K562 (cell line): ENCODE measurements around the gene CFAP410. TPM values are rescaled to one million over a fixed set of nuclear protein-coding genes. Genes with fewer than 3 reads are reported as not detected.

ENCODE experiments used
- ATAC-seq: fragments of 200-7000 bp; cut with Tn5 transposase; 3 replicates; pipeline ENCODE4 v1.9.1; 2020; ENCODE audit warnings: moderate library complexity
- BruUV-seq: library from RNA; stranded (reverse); fragments of 400-500 nt; replicated peaks from 2 replicates; lab custom pipeline; 2021; lab: Mats Ljungman, UMichigan
- CTCF ChIA-PET: fragments of 300-600 bp; formaldehyde crosslinking; extraction: SDS; loops from one replicate; lab custom pipeline; 2021; ENCODE audit warnings: low intra/inter-chr PET ratio; lab: Yijun Ruan, JAX
- POLR2A ChIA-PET: fragments of 300-600, 350-650 bp; sonication (Branson Sonifier 250); formaldehyde crosslinking; extraction: SDS; loops from one replicate; lab custom pipeline; 2021; ENCODE audit warnings: antibody characterized with exemption, inconsistent platforms; lab: Yijun Ruan, JAX
- DNase-seq, 4 experiments: peaks; one replicate each; pipeline versions ENCODE4 v3.0.0 to v3.0.0-alpha.2; 2011 to 2018; ENCODE audit warnings: low spot score in 3 of 4, mixed read lengths in 3 of 4; ENCODE audit errors: extremely low read depth in 1 of 4
- FAIRE-seq: peaks from 2 replicates; lab custom pipeline; 2011; peaks lifted over from hg19 to GRCh38; lab: Jason Lieb, UNC
- H2AFZ ChIP-seq: 2 replicates; pipeline ENCODE4 v1.6.0; 2011; ENCODE audit warnings: low read depth, low read length, control low read depth, inconsistent platforms
- H3K27ac ChIP-seq: fragments of 200-600 bp; 3 replicates; pipeline ENCODE4 v1.8.0; 2011; ENCODE audit warnings: low read depth, mild to moderate bottlenecking, control low read depth, inconsistent platforms, low read length, moderate library complexity, mixed read lengths; ENCODE audit errors: extremely low read depth
- H3K27me3 ChIP-seq, 2 experiments: fragments of 300-600 bp in 1 of 2; 2 replicates in 1 of 2; 3 replicates in 1 of 2; pipeline versions ENCODE4 v1.6.0 to v1.8.0; 2011; ENCODE audit warnings: inconsistent platforms in 2 of 2, low read length in 2 of 2, mild to moderate bottlenecking in 1 of 2, mixed read lengths in 1 of 2, moderate library complexity in 1 of 2; ENCODE audit not compliant: control insufficient read depth in 2 of 2, insufficient read depth in 2 of 2
- H3K36me3 ChIP-seq: fragments of 300-600 bp; 3 replicates; pipeline ENCODE4 v1.8.0; 2011; ENCODE audit warnings: mild to moderate bottlenecking, low read length, inconsistent platforms; ENCODE audit not compliant: control insufficient read depth, insufficient read depth
- H3K4me1 ChIP-seq, 2 experiments: fragments of 200-600 bp in 1 of 2; replicated peaks in 1 of 2; 2 replicates in 1 of 2; 3 replicates in 1 of 2; pipeline versions ENCODE4 v1.5.1 to v1.8.0; 2011; ENCODE audit warnings: inconsistent platforms in 2 of 2, low read length in 2 of 2, mild to moderate bottlenecking in 1 of 2, mixed read lengths in 1 of 2, moderate library complexity in 1 of 2; ENCODE audit not compliant: control insufficient read depth in 2 of 2, insufficient read depth in 2 of 2
- H3K4me2 ChIP-seq: 2 replicates; pipeline ENCODE4 v1.6.1; 2011; ENCODE audit warnings: low read length, control low read depth, inconsistent platforms, mixed read lengths; ENCODE audit not compliant: insufficient read depth
- H3K4me3 ChIP-seq: fragments of 200-600 bp; sonication (generic), shearing (Covaris generic); 2 replicates; pipeline ENCODE4 v1.5.1; 2016; ENCODE audit warnings: control low read depth, inconsistent platforms
- H3K79me2 ChIP-seq: fragments of 200-600 bp; 3 replicates; pipeline ENCODE4 v1.8.0; 2011; ENCODE audit warnings: low read length, inconsistent platforms; ENCODE audit not compliant: control insufficient read depth, insufficient read depth
- H3K9ac ChIP-seq, 2 experiments: 2 replicates each; pipeline versions ENCODE4 v1.6.0 to v1.6.1; 2011; ENCODE audit warnings: low read depth in 2 of 2, low read length in 2 of 2, control low read depth in 1 of 2, inconsistent platforms in 1 of 2, mild to moderate bottlenecking in 1 of 2, mixed read lengths in 1 of 2; ENCODE audit not compliant: insufficient read depth in 1 of 2
- H3K9me1 ChIP-seq: one replicate; pipeline ENCODE4 v1.6.0; 2011; ENCODE audit warnings: inconsistent platforms, mild to moderate bottlenecking, low read length, moderate library complexity; ENCODE audit not compliant: control insufficient read depth, insufficient read depth
- H3K9me3 ChIP-seq: replicated peaks from 2 replicates; pipeline ENCODE4 v1.5.1; 2011; ENCODE audit warnings: low read depth, low read length, inconsistent platforms; ENCODE audit not compliant: control insufficient read depth, insufficient read depth
- H4K20me1 ChIP-seq: replicated peaks from 2 replicates; pipeline ENCODE4 v1.6.1; 2011; ENCODE audit warnings: low read length, inconsistent platforms, mixed read lengths; ENCODE audit not compliant: control insufficient read depth, insufficient read depth
- CEBPG ChIP-seq, 3 experiments: fragments of 200-800 bp in 1 of 3; sonication (Bioruptor generic) in 1 of 3; sonication (generic) in 1 of 3; formaldehyde crosslinking in 1 of 3; IDR thresholded peaks in 2 of 3; conservative IDR thresholded peaks in 1 of 3; 2 replicates each; pipeline versions ENCODE4 v1.6.1 to v1.8.0; 2016 to 2022; ENCODE audit warnings: missing compliant biosample characterization in 2 of 3, missing genetic modification characterization in 2 of 3, mild to moderate bottlenecking in 1 of 3, missing genetic modification reagents in 1 of 3
- CHD1 ChIP-seq: fragments of 200-600 bp; sonication (generic); IDR thresholded peaks from one replicate; pipeline ENCODE4 v1.6.1; 2012; ENCODE audit warnings: mild to moderate bottlenecking, moderate library complexity, low read length, inconsistent platforms
- CLOCK ChIP-seq: fragments of 250-450 bp; sonication (Bioruptor Pico); IDR thresholded peaks from 2 replicates; pipeline ENCODE4 v1.4.0; 2020; ENCODE audit warnings: mild to moderate bottlenecking, moderate library complexity, borderline replicate concordance
- ILF3 ChIP-seq: fragments of 450-650 bp; IDR thresholded peaks from 2 replicates; pipeline ENCODE4 v1.6.1; 2018; ENCODE audit warnings: antibody characterized with exemption, mild to moderate bottlenecking, moderate library complexity, borderline replicate concordance
- JUND ChIP-seq, 2 experiments: IDR thresholded peaks; 2 replicates in 1 of 2; 3 replicates in 1 of 2; pipeline ENCODE4 v1.6.1; 2011; ENCODE audit warnings: borderline replicate concordance in 2 of 2, low read depth in 2 of 2, low read length in 2 of 2, improper control_type of control experiment in 1 of 2, missing biosample characterization in 1 of 2, missing genetic modification characterization in 1 of 2, missing genetic modification reagents in 1 of 2
- KLF1 ChIP-seq: fragments of 450-650 bp; IDR thresholded peaks from 2 replicates; pipeline ENCODE4 v1.6.1; 2016; ENCODE audit warnings: missing genetic modification characterization, missing compliant biosample characterization
- MAZ ChIP-seq, 2 experiments: fragments of 450-650 bp in 1 of 2; sonication (generic) in 1 of 2; formaldehyde crosslinking; IDR thresholded peaks in 1 of 2; conservative IDR thresholded peaks in 1 of 2; 2 replicates each; pipeline versions ENCODE4 v1.4.0 to v1.5.0; 2020; ENCODE audit warnings: mild to moderate bottlenecking in 1 of 2, missing genetic modification reagents in 1 of 2
- MYC ChIP-seq, 2 experiments: fragments of 250-450 bp in 1 of 2; sonication (Bioruptor Pico) in 1 of 2; IDR thresholded peaks; 2 replicates each; pipeline versions ENCODE4 v1.5.1 to v1.6.1; 2012 to 2021; ENCODE audit warnings: low read depth in 2 of 2, borderline replicate concordance in 1 of 2, improper control_type of control experiment in 1 of 2, low read length in 1 of 2, mild to moderate bottlenecking in 1 of 2, moderate library complexity in 1 of 2
- PHF21A ChIP-seq: fragments of 450-650 bp; IDR thresholded peaks from 2 replicates; pipeline ENCODE4 v1.6.1; 2017; ENCODE audit warnings: low read depth, borderline replicate concordance
- RAD21 ChIP-seq, 2 experiments: fragments of 250-450 bp in 1 of 2; fragments of 450-650 bp in 1 of 2; sonication (Bioruptor Pico) in 1 of 2; formaldehyde crosslinking in 1 of 2; IDR thresholded peaks in 1 of 2; conservative IDR thresholded peaks in 1 of 2; 2 replicates each; pipeline versions ENCODE4 v1.4.0 to v1.8.0; 2020 to 2022; ENCODE audit warnings: mild to moderate bottlenecking in 2 of 2, moderate library complexity in 1 of 2
- SP1 ChIP-seq: sonication (generic); formaldehyde crosslinking; IDR thresholded peaks from 2 replicates; pipeline ENCODE4 v1.8.1; 2022; ENCODE audit warnings: mild to moderate bottlenecking, missing genetic modification reagents
- ZEB2 ChIP-seq: fragments of 450-650 bp; IDR thresholded peaks from 2 replicates; pipeline ENCODE4 v1.6.1; 2016
- ZNF740 ChIP-seq, 3 experiments: fragments of 200-800 bp in 1 of 3; sonication (Bioruptor generic) in 1 of 3; sonication (generic) in 1 of 3; formaldehyde crosslinking in 1 of 3; IDR thresholded peaks; 2 replicates each; pipeline versions ENCODE4 v1.6.1 to v1.8.0; 2016 to 2022; ENCODE audit warnings: mild to moderate bottlenecking in 2 of 3, missing compliant biosample characterization in 2 of 3, missing genetic modification characterization in 2 of 3, missing genetic modification reagents in 1 of 3
- WGBS: fragments of 100-300 bp; shearing (Covaris generic); methylation state at CpG from one replicate; pipeline ENCODE4 v1.1.6; 2016; ENCODE audit warnings: low coverage, mixed read lengths; ENCODE audit not compliant: insufficient coverage; ENCODE audit errors: missing lambda C conversion rate; 5-methylcytosine and 5-hydroxymethylcytosine counted together
- in situ Hi-C: fragments of 300-500 bp; cut with MboI; formaldehyde crosslinking; loops from 4 replicates; pipeline ENCODE4 v1.15.0; 2018; ENCODE audit warnings: inconsistent platforms, mixed read lengths
- intact Hi-C: fragments of 100-400 bp; cut with micrococcal nuclease; formaldehyde crosslinking; loops from 2 replicates; pipeline ENCODE4 v1.14.2; 2022
- polyA plus RNA-seq, 8 experiments: library from polyadenylated mRNA; depleted of rRNA in 4 of 8; stranded (reverse) in 5 of 8; unstranded in 3 of 8; fragments of >200 nt; fragmentation: Nextera tagmentation in 2 of 8; fragmentation: Illumina TruSeq in 1 of 8; extraction: Ambion mirVana in 2 of 8; extraction: Trizol in 1 of 8; gene quantifications; 2 replicates each; pipeline versions ENCODE4 v1.2.1 to v1.2.3, GENCODE V29; 2011 to 2014; ENCODE audit warnings: inconsistent platforms in 1 of 8, missing spikeins in 1 of 8
- total RNA-seq, 7 experiments: library from RNA; depleted of rRNA in 6 of 7; stranded (reverse); fragments of >200 nt in 6 of 7; fragmentation: Illumina TruSeq in 2 of 7; extraction: Trizol in 2 of 7; gene quantifications; 2 replicates each; pipeline versions ENCODE4 v1.2.1 to v1.2.3, GENCODE V29; 2011 to 2021; ENCODE audit warnings: low replicate concordance in 1 of 7

The CFAP410 gene
- total and polyA plus RNA-seq, 9 of the 15 experiments (the other 6 are each of a cell fraction or from before 2014, with no cell fraction given), result 0.07 to 17.3 (median 2.3) TPM

- FAIRE-seq, result peak; percentile 95
- intact Hi-C loops (loop anchor here (2.0 kb wide), 1 partner anchor 285 kb away; the partner anchor contains the start of gene TRAPPC10), in situ Hi-C loops (loop anchor here (25.0 kb wide), 1 partner anchor 135 kb away; no protein-coding TSS in a partner anchor)
- peaks cover 20% of the 10 kb centered on the region for H4K20me1 ChIP-seq
- no peaks in the 10 kb centered on the region for H3K9me3 ChIP-seq
- H3K4me2 ChIP-seq, result no peak overlapping the region; the same call in 1 of the 2 replicates
- peak; percentile 81 to 91 (median 86) for DNase-seq
- H3K36me3 ChIP-seq, result no peaks in the 10 kb centered on the region; the same call in 2 of the 3 replicates
- H3K9me1 ChIP-seq, result peaks cover 11% of the 10 kb centered on the region
- 21% methylated on average over 18 of the region's 22 CpGs for WGBS
- POLR2A ChIA-PET, result interaction anchor here (0.6 to 1.2 kb wide), 6 partner anchors 11 to 1340 kb away, joined by 3 to 5 read pairs (median 3); no protein-coding TSS in a partner anchor
- no peak overlapping the region for H3K27ac ChIP-seq
- H2AFZ ChIP-seq, result no peak overlapping the region
- peak; percentile 78 for ATAC-seq
- no peak overlapping the region for H3K4me3 ChIP-seq
- H3K9ac ChIP-seq, result 0 out of 4 replicates have a peak overlapping the region, but pooled peaks of 1 of the 2 experiments have one; percentile 19
- peaks cover 13 to 76% of the 10 kb centered on the region in 2 experiments for H3K4me1 ChIP-seq
- BruUV-seq, result no TSS peak
- H3K27me3 ChIP-seq, result peaks cover 0 to 7% of the 10 kb centered on the region in 2 experiments; a peak in 1 of 5 replicates
- peaks cover 28% of the 10 kb centered on the region for H3K79me2 ChIP-seq
- CTCF ChIA-PET, result interaction anchor here (0.8 to 0.9 kb wide), 2 partner anchors 30 to 359 kb away, joined by 3 to 4 read pairs; no protein-coding TSS in a partner anchor
- TF ChIP-seq JUND (IDR thresholded peaks at IDR 0.05; ENCODE audit: borderline replicate concordance, low read depth, low read length) (peak; percentile 60; the same call in 1 of the 2 replicates), JUND (tag; IDR thresholded peaks at IDR 0.05; ENCODE audit: borderline replicate concordance, low read depth, low read length) (no peak; the same call in 2 of the 3 replicates), RAD21 (CRISPR knock-in tag; conservative IDR thresholded peaks at IDR 0.05 in 1 of 2, IDR thresholded peaks at IDR 0.05 in 1 of 2) (peak; percentile 85 to 94), CEBPG (CRISPR knock-in tag; IDR thresholded peaks at IDR 0.05) (no peak), CEBPG (tag; conservative IDR thresholded peaks at IDR 0.05 in 1 of 2, IDR thresholded peaks at IDR 0.05 in 1 of 2) (peak in 1 of 2 experiments; percentile 59; a peak in 2 of 4 replicates), PHF21A (peak; percentile 63; the same call in 1 of the 2 replicates), MAZ (CRISPR knock-in tag; conservative IDR thresholded peaks at IDR 0.05 in 1 of 2, IDR thresholded peaks at IDR 0.05 in 1 of 2) (0 out of 4 replicates have a peak, but pooled peaks of 1 of the 2 experiments have one; percentile 38), CHD1 (no peak), ZNF740 (CRISPR knock-in tag; IDR thresholded peaks at IDR 0.05) (no peak), ZNF740 (tag; IDR thresholded peaks at IDR 0.05) (no peak), KLF1 (tag) (no peak), MYC (IDR thresholded peaks at IDR 0.05; ENCODE audit: low read depth, low read length) (peak; percentile 55; the same call in 1 of the 2 replicates), MYC (CRISPR knock-in tag; IDR thresholded peaks at IDR 0.05; ENCODE audit: borderline replicate concordance, low read depth) (no peak), SP1 (CRISPR knock-in tag) (no peak), ZEB2 (no peak), ILF3 (no peak), CLOCK (CRISPR knock-in tag) (no peak)
These were observed 41.5 kb downstream of the CFAP410 start for GRCh38 chr21:44297525-44298290.
